ENCODE results near the gene VEGFB. TPM values are rescaled to one million over a fixed set of nuclear protein-coding genes. Genes with fewer than 3 reads are reported as not detected.

The VEGFB gene
- total RNA-seq, 1 donor from 2014 or later, result 305 TPM

DNA sequence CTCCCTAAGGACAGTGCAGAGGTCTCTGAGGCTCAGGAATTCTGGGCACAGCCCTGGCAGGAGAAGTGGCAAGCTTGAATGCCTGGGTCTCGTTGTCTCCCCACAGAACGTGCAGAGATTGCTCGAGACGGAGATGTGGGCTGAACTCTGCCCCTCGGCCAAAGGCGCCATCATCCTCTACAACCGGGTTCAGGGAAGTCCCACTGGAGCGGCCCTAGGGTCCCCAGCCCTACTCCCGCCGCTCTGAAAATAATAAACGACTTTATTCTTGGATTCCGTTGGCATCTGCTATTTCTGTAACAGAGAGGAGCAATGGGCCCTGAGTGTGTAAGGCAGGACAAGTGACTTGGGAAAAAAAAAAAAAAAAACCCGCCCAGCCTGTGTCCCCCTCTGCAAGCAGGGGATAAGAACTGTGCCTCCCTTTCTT lies 4.6 kb upstream of the VEGFB start:
- no peak for ATAC-seq
- DNase-seq, result no peak
- intact Hi-C loops (cut with micrococcal nuclease), result no loop called here

DNA sequence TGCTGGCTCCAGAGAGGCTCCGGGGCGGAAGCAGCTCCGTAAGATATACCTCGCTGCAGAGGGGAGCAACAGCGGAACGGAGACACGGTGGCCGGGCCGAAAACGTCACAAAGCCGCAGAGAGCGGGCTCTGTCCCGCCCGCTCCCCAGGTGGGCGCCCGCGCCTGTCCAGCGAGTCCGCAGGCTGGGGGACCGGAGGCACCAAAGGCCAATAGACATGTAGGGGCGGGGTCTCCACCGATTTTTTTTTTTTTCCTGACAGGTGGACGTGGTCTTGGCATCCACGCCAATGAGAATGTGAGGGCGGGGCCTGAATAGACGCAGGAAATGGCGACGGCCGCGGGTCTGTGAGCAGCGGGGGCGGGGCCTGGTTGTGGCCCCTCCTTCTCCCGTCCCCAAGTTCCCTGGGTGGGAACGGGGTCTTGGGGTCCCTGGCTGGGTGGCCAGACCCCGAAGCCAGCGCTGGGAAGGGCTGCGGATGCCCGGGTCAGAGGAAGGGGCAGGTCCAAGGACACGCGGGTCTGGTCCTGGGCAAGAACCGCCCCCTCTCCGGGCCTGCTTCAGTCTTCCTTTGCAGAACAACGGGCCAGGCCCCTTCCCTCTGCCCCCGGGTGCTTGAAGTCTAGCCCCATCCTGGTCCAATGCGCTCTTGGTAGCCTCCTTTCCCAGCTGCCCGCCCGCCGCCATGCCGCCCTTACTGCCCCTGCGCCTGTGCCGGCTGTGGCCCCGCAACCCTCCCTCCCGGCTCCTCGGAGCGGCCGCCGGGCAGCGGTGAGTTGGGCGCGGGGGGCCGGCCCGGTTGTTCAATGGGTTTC lies 4.0 kb upstream of the VEGFB start, which contains the start of gene DNAJC4:
DNAJC4 (plus strand) TSS at position 378 of the 814 bp plus-strand sequence; CDS start at position 685, 307 bp downstream.
- DNase-seq (peak; percentile 96), ATAC-seq (peak; percentile 64)
- intact Hi-C loops (cut with micrococcal nuclease), result no loop called here

DNA sequence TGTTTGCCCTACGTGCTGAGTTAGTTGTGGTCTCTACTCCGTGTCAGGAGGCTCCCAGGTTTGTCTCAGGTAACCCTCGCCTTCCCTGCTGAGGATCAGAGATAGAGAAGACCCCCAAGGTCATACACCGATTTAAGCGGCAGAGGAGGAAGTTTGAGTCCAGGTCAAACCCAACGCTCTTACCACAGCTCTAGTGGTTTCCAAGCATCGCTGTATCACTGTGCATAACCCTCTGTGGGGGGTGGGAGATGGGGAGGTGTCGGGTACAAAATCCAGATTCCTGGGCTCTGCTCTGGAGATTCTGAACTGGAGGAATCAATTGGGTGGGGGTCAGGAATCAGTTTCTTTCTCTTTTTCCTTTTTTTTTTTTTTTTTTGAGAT lies 3.4 kb upstream of the VEGFB start:
- ATAC-seq (no peak), DNase-seq (no peak)
- intact Hi-C loops (cut with micrococcal nuclease), result no loop called here

DNA sequence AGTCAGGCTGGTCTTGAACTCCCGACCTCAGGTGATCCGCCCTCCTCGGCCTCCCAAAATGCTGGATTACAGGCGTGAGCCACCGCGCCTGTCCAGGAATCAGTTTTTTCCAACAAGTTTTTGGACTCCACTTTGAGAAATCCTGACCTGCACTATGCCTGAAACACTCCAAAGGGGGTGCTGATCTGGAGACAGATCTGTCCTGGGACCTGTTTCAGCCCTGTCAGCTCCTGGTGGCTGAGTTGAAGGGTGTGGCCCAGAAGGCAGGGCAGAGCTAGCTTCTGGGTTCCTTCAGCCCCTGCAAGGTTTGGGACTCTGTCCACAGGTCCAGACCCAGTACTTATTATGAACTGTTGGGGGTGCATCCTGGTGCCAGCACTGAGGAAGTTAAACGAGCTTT lies 2.8 kb upstream of the VEGFB start:
- intact Hi-C loops (cut with micrococcal nuclease), result no loop called here
- no peak for ATAC-seq
- no peak for DNase-seq

DNA sequence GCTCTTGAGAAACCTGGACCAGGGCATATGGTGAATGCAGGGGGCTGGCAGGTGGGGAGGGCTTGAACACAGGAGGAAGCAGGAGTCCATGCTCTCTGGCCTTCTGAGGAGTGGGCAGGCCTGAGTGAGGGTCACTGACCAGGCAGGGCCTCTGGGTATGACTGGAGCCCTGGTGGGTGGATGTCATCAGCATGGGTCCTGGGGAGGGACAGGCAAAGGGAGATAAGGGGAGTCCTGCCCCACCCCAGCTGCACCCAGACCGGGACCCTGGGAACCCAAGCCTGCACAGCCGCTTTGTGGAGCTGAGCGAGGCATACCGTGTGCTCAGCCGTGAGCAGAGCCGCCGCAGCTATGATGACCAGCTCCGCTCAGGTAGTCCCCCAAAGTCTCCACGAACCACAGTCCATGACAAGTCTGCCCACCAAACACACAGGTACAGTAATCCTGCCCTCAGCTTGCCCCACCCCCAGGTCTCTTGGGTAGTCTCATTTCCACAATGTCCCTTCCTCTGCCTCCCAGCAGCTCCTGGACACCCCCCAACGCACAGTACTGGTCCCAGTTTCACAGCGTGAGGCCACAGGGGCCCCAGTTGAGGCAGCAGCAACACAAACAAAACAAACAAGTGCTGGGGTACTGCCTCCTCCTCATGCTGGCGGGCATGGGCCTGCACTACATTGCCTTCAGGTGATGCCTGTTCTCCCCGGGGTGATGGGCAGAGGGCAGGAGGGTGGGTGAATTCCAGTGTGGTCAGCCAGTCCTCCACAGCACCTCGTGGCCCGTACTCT lies 2.0 kb upstream of the VEGFB start:
- intact Hi-C loops (cut with micrococcal nuclease), result no loop called here
- ATAC-seq (no peak), DNase-seq (no peak)

DNA sequence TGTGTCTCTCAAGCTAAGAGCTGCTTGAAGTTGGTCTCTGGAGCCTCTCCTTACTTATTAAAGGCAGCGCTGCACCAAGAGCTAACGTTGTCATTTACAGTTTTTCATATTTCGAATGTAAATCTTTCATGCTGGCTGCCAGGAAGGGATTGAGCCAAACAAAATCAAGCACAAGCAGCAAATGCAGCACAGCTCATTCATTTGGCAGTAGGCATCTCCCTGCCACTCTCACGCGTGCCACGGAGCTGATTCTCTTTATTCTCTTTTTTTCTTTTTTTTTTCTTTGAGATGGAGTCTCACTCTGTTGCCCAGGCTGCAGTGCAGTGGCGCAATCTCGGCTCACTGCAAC lies 1.4 kb upstream of the VEGFB start:
- DNase-seq (no peak), ATAC-seq (no peak)
- intact Hi-C loops (cut with micrococcal nuclease), result no loop called here

DNA sequence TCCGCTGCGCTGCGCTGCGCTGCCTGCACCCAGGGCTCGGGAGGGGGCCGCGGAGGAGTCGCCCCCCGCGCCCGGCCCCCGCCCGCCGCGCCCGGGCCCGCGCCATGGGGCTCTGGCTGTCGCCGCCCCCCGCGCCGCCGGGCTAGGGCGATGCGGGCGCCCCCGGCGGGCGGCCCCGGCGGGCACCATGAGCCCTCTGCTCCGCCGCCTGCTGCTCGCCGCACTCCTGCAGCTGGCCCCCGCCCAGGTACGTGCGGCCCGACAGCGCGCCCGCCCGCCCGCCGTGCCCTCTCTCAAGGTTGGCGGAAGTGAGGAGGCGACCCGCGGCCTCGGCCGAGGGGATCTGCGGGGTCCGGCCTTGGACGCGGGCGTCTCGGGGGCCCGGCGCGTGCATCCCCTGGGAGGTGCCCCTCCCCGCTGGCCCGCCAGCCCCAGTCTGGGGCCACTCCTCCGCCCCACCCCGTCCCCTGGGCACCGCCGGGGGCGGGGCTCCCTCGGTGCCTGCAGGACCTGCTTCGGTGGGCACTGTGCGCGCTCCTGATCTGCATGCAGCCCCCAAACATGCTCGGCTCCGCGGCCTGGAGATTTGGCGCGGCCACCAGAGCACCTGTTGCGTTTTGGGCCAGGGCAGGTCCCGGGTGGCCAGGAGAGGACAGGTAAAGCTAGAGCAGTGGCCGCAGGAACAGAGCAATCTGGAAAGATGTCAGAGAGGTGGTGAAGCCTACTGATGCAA lies 429 bp downstream of the VEGFB start:
- intact Hi-C loops (cut with micrococcal nuclease), result no loop called here
- DNase-seq, result peak; percentile 81

DNA sequence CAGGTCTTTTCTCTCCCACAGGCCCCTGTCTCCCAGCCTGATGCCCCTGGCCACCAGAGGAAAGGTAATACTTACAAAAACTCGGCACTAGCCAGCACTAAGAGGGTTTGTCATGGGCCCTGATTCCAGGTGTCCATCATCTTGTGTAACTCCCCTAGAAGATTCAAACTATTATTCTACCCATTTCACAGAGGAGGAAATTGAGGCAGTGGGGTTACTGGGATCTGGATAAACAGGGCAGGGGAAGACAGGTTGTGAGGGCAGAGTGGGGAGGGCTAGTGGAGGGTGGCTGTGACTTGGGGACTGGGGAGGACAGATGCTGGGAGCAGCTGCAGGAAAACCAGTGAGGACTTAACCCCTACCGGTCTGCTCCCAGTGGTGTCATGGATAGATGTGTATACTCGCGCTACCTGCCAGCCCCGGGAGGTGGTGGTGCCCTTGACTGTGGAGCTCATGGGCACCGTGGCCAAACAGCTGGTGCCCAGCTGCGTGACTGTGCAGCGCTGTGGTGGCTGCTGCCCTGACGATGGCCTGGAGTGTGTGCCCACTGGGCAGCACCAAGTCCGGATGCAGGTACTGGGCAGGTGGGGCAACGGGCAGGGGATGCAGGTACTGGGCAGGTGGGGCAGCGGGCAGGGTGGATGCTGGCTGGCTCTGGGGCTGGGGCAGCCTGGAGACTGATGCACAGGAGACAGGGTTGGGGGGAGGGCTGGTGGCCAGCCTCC lies 1.2 kb downstream of the VEGFB start:
- DNase-seq (no peak), ATAC-seq (no peak)
- intact Hi-C loops (cut with micrococcal nuclease), result no loop called here

More for the DNA sequence above, 429 bp downstream of the VEGFB start:
- peak; percentile 41 for ATAC-seq

DNA sequence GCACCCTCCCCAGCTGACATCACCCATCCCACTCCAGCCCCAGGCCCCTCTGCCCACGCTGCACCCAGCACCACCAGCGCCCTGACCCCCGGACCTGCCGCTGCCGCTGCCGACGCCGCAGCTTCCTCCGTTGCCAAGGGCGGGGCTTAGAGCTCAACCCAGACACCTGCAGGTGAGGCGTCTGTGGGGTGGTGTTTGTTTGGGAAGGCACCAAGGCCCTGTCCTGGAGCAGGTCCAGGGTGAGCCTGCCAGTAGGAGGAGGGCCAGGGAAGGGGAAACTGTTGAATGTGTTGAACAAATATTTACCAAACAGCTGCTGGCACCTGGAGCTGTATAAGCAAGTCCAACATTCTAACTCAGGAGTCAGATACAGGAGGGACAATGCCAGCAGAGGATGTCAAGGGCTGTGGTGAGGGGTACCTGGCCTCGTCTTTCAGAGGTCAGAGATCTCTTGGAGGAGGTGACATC lies 3.1 kb downstream of the VEGFB start:
- DNase-seq (no peak), ATAC-seq (no peak)
- intact Hi-C loops (cut with micrococcal nuclease), result no loop called here

DNA sequence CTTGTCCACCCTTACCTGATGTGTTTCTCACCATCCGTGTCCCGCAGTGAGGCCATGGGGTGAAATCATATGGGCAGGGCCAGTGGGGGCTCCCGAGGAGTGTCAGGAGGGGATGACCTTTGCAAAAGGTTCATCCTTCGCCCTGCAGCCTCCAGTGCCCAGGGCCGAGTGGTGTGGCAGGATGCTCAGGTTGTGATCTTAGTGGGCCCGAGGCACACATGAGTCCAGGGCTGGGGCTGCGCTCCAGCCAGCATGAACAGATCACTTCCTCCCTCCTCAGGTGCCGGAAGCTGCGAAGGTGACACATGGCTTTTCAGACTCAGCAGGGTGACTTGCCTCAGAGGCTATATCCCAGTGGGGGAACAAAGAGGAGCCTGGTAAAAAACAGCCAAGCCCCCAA lies 3.7 kb downstream of the VEGFB start:
- DNase-seq, result peak; percentile 26
- intact Hi-C loops (cut with micrococcal nuclease), result no loop called here
- ATAC-seq, result no peak

DNA sequence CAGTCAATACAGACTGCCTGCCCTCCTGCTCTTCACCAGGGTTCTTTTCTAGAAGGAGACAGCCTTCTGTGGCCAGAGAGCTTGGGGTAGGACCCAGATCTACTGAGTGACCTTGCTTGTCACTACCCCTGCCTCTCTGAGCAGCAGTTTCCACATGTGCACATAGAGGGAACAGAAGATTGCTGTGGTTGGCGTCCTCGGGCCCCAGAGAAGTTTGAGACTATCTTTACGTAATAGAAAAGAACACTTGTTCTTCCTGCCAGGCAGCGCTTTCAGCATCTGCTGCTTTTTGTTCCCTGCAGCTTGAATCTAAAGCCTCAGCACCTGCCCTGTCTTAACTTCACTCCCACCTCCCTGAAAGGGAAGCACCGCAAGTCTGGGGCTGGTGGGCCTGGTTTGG lies 4.6 kb downstream of the VEGFB start:
- intact Hi-C loops (cut with micrococcal nuclease), result no loop called here
- no peak for ATAC-seq
- DNase-seq, result peak; percentile 27

DNA sequence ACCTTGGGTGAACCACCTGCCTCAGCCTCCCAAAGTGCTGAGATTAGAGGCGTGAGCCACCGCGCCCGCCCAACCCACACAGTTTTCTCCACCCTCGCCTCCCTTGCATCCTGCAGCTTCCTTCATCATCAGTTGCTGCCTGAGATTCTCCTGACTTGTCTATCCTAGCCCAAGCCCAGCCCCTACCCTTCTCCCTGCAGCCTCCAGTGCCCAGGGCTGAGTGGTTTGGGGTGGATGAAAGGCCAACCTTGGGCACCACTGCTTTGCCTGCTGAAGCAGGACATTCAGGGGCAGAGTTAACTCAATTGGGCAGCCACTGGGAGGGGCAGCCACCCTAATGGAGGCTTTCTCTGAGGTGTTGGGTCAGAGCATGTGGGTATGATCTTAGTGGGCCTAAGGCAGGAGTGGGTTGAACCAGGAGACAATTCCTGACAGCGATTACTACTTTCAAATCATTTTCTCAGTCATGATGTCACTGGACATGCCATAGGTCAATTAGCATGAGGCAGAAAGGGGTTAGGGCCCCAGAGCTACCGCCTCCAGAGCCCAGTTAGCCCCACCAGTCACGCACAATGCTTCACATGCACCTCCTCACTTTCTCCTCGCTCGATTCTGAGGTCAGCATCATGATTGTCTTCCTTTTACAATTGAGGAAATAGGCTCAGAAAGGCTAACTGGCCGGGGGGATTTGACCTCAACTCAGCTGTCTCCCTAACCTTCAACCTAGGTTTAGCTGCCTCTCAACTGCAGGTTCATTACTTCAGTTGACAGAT lies 5.5 kb downstream of the VEGFB start:
- intact Hi-C loops (cut with micrococcal nuclease), result no loop called here
- ATAC-seq (no peak), DNase-seq (peak; percentile 25)

DNA sequence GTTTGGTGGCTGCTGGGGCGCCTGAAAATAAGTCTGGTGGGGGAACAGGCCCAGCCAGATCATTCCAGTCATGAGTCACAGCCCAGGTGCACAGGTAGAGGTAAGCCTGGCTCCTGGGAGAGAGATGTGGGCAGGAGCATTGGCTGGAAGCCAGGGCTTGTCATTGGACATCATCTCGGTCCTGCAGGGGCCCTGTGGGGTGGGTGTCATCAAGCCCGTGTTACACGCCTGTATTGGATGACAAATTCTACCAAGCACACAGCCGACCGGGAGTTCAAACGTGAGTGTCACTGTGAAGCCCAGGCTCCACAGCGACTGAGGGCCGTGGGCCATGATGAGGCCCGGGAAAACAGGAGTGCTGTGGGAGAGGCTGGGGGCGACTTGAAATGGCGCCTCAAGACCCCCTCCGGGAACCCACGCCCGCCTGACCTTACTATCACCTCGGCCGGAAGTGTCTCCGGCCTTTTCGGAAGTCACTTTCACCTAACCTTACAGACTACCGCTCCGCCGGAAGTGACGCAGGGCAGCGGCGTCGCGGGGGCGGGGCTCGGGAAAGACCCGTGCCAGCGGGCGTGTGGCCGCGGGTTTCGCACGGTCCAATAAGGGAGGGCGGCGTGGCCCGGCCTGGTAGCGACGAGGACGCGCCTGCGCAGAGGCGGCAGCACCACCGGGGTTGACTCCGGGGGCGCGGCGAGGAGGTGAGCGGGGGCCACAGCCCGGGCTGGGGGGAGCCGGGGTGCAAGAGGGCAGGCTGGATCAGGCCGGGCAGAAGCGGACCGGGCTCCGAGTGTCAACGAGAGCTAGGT lies 6.3 kb downstream of the VEGFB start, which contains the start of gene FKBP2:
FKBP2 (plus strand) TSS at position 661 of the 806 bp plus-strand sequence. CDS start 1,293 bp downstream, outside the sequence.
- intact Hi-C loops (cut with micrococcal nuclease), result no loop called here
- ATAC-seq, result peak; percentile 76
- DNase-seq, result peak; percentile 99

DNA sequence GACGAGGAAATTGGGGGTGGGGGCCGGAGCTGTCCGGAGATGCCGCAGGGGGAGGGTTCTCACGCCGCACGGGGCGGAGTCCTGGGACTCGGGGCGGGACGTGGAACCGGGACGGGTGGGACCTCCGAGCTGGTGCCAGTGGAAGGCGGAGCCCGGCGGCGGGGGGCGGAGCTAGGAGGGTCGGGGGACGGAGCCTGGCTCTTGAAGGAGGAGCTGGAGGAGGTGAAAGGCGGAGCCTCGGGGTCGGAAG lies 6.8 kb downstream of the VEGFB start:
- ATAC-seq (peak; percentile 85), DNase-seq (peak; percentile 100)
- intact Hi-C loops (cut with micrococcal nuclease), result no loop called here

DNA sequence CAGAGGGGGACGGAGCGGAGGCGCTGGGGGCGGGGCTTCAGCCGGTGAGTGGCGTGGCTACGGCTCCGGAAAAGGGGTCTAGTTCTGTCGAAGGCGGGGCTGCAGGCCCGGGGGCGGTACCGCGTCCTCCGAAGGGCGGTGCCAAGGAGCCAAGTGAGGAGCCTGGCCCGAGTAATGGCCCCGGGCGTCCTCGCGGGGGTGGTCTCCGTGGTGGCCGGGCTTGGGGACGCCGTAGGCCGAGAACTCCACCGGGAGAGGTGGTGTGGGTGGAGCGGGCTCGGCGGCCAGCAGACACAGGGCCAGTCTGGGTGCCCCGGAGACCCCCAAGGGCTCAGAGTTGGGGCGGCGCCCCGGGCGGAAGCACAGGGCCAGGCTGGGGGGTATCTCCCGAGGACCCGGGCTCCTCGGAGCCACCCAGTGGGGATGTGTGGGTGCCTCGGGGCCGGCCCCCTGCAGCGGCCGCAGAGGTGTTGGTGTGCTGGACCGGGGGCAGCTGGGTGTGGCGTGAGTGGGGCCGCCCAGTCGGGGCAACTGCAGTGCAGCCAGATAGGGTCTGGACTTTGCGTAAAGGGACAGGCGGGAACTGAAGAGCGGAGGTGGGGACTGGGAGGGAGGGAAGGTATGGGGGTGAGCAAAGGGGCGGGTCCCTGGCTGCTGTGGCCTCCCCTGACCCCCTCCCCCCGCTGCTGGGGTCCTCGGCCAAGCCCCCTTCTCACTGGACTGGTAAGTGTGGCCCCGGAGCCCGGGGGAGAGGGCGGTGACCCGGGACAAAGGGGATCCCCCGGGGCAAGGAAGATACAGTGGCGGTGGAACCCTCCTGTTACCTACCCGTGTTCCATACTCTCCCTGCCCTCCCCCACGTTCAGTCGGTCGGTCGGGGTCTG lies 7.3 kb downstream of the VEGFB start:
- intact Hi-C loops (cut with micrococcal nuclease), result no loop called here
- ATAC-seq (peak; percentile 12), DNase-seq (peak; percentile 68)

DNA sequence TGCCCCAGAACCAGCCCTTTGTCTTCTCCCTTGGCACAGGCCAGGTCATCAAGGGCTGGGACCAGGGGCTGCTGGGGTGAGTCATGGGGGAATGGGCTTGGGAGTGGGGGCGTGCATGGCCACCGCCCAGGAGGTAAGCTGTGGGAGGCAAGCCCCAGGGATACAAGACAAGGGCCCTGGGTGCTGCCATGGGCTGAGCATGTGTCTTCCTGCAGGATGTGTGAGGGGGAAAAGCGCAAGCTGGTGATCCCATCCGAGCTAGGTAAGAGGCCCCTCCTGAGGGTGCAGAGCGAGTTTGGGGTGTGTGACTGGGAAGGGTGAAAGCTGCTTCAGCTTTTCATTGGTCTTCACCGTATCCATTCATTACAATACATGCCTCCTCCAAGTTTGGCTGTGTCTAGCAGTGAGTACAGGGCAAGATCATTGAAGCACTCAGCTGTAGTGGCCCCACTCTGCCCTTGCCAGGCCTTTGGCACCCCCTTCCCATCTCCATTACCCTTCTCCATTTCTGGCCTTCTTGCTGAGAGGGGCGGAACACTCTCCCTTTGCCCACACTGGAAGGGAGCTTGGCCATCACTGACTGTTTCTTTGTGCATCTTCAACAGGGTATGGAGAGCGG lies 9.0 kb downstream of the VEGFB start:
- ATAC-seq, result no peak
- DNase-seq, result no peak
- intact Hi-C loops (cut with micrococcal nuclease), result no loop called here
